HG03571 (cell line): ENCODE results near the gene GLYR1.
A peak's percentile ranks its signal among the peaks of the same experiment; 100 is the strongest.
"Not testable (repeated sequence)": the region's sequence is repeated elsewhere in the genome, so short reads cannot be mapped to it uniquely, and the experiment has no call there.

ENCODE experiments used
- ATAC-seq: cut with Tn5 transposase; IDR thresholded peaks from one replicate; pipeline ENCODE4 v1.9.1; 2021; ENCODE audit not compliant: unreplicated experiment

The GLYR1 gene

DNA sequence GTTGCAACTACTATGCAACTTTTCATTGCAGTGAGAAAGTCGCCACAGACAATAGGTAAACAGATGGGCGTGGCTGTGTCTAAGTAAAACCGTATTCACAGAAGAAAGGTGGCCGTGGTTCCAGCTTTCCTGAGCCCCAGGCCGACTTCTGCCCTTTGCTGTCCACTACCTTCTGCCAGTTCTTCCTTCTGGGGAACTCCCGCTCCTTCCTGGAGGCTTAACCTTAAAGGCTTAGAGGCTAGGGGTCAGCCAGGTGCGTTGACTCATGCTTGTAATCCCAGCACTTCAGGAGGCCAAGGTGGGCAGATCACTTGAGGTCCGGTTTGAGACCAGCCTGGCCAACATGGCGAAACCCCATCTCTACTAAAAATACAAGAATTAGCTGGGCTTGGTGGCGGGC, 56.8 kb downstream of the GLYR1 start:
- no peak for ATAC-seq

DNA sequence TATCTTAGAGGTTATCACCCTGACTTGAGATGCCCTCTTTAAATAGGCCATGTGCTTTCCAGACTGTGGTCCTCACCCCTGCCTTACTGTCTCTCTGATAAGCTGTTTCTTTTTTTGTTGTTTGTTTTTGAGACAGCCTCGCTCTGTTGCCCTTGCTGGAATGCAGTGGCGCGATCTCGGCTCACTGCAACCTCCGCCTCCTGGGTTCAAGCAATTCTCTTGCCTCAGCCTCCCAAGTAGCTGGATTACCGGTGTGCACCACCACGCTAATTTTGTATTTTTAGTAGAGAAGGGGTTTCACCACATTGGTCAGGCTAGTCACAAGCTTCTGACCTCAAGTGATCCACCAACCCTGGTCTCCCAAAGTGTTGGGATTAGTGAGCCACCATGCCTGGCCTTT, 58.2 kb downstream of the GLYR1 start:
- ATAC-seq = no peak

DNA sequence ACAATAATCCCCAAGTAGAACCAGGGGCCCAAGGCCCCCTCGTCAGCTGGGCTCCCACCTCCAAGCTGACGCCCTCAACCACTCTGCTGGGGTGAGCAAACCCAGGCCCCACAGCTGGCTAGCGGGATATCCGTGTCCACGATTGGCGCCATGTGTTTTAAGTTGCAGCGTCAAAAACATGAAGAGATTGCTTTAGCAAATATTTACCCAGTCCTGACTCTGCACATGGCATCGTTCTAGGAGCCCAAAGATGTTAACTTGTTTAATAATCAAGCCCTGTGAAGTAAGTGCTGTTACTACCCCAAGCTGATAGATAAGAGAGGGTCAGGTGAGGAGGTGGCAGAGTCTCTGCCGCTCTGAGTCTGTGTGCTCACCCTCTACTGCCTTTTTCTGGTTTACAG, 58.6 kb downstream of the GLYR1 start:
- ATAC-seq = no peak

GRCh38 chr16:4787627-4788482, 59.2 kb downstream of the GLYR1 start, which contains the start of gene SEPTIN12:
Gene SEPTIN12, minus strand, starts transcription at chr16:4788345. Its CDS starts 700 bp downstream, at chr16:4787645.
- no peak for ATAC-seq

- ATAC-seq = no peak
Observed at GRCh38 chr16:4787068-4787467, 60.0 kb downstream of the GLYR1 start.

DNA sequence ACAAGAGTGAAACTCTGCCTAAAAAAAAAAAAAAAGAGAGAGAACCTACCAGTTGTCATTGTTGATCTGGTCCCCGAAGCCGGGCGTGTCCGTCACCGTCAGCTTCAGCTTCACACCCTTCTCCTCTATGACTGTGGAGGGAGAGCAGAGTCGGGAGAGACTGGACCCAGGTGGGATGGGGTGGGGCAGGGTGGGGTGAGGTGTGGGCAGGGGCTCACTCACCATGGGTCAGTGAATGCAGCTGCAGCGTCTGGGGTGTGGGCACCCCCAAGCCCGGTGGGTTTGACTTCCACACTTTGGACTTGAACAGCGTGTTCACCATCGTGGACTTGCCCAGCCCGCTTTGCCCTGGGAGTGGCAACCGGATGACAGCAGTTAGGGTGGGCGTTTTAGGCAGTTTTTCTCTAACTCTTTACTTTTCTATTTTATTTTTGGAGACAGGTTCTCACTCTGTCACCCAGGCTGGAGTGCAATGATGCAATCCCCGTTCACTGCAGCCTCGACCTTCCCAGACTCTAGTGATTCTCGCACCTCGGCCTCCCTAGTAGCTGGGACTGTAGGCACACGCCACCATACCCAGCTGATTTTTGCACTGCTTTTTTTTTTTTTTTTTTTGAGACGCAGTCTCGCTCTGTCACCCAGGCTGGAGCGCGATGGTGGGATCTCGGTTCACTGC, 61.2 kb downstream of the GLYR1 start:
- ATAC-seq = no peak

- not testable (repeated sequence) for ATAC-seq
Observed at GRCh38 chr16:4784444-4784987, 62.6 kb downstream of the GLYR1 start.

DNA sequence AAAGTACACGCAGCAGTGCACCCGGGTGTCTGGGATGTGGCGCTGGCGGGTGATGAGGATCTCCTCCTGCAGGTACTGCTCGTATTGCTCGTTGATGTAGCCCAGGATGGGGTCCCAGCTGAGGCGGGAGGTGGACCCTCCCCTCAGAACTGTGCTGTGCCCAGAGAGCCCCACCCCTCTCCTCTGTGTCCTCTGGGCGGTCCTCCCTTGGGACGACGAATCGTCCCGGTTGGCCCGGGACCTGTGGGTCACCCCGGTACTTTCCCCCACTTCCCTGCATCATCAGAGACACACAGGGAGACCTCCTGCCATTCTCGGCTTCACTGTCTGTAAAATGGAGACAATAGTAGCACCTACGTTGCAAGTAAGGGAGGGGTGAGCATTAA, 63.1 kb downstream of the GLYR1 start:
- no peak for ATAC-seq

DNA sequence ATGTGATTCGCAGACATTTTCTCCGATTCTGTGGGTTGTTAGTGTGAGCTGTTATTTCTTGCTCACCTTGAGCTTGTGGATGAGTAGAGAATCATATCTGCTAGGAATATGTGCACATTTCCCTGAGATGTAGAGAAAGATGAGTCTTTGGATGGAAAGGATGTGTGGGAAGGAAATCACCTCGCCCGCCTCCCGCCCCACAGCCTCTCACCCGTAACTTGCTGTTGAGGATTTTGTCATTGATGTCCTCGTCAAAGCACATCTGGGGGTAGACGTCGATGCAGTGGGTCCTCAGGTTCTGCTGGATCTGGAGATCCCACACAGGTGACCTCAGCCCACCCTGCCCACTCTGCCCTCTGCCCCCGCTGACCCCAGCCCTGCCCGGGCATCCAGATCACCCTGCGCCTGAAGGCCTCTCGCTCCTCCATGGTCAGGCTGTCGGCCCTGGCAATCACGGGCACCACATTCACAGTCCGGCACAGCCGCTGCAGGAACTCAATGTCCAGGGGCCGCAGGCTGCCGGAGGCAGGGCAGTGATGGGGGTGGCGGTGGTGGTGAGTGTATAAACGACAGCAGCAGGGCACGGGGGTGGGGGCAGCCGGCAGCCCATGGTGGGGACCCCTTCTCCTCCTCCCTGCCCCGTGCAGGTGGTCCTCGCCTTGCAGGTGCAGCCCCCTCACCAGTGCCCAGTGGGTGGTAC, 63.7 kb downstream of the GLYR1 start:
- ATAC-seq = no peak

DNA sequence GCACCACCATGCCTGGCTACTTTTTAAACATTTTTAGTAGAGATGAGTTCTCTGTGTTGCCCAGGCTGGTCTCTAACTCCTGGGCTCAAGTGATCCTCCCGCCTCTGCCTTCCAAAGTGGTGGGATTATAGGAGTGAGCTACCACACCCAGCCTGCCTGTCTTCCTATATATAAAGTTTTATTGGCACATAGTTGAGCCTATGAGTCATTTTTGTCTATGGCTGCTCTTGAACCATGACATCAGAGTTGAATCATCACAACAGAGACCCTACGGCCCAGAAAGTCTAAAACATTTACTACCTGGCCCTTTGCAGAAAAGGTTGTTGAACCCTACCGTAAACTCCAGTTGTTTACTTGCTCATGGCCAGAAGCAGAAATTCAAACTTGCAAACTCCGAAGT, 66.9 kb downstream of the GLYR1 start:
- no peak for ATAC-seq

GRCh38 chr16:4778050-4778392, 69.1 kb downstream of the GLYR1 start:
- no peak for ATAC-seq

GRCh38 chr16:4777339-4778049, 69.6 kb downstream of the GLYR1 start:
- ATAC-seq = no peak

DNA sequence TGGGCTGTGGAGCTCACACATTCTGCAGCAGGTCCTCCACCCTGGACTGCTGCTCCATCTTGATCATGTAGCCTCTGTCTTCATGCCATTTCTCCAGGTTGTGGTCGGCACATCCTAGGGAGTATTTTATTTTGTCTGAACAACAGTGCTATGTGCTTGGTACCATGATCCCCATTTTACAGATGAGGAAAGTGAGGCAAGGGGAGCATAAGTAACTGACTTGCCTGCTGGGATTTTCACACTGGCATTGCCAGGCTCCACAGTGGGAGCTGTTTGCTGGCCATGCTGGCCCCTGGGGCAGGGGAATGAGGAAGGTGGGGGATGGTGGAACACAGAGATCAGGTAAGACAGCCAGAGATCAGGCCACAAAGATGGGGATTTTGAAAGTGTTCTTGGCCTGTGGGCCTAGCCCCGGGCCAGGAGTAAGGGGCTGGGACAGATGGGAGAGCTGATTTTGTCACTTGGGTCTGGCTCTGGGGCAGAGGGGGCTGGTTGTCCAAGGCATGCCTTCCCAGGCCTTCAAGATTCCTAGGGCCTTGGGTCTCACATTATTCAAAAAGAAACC, 70.9 kb downstream of the GLYR1 start:
- no peak for ATAC-seq

GRCh38 chr16:4775005-4775404, 72.1 kb downstream of the GLYR1 start:
- ATAC-seq = no peak

DNA sequence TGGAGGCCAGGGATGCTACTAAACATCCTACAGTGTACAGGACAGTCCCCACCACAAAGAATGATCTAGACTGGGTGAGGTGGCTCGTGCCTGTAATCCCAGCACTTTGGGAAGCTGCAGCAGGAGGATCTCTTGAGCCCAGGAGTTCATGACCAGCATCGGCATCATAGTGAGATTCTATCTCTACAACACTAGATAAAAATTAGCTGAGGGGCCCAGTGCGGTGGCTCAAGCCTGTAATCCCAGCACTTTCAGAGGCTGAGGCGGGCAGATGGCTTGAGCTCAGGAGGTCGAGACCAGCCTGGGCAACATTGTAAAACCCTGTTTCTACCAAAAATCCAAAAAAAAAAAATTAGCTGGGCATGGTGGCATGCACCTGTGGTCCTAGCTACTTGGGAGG, 74.7 kb downstream of the GLYR1 start:
- ATAC-seq = no peak

- no peak for ATAC-seq
Observed at GRCh38 chr16:4771646-4772045, 75.4 kb downstream of the GLYR1 start.

- ATAC-seq = no peak
Observed at GRCh38 chr16:4769306-4769638, 77.8 kb downstream of the GLYR1 start.

GRCh38 chr16:4768549-4769305, 78.4 kb downstream of the GLYR1 start:
- peak; percentile 54 for ATAC-seq

DNA sequence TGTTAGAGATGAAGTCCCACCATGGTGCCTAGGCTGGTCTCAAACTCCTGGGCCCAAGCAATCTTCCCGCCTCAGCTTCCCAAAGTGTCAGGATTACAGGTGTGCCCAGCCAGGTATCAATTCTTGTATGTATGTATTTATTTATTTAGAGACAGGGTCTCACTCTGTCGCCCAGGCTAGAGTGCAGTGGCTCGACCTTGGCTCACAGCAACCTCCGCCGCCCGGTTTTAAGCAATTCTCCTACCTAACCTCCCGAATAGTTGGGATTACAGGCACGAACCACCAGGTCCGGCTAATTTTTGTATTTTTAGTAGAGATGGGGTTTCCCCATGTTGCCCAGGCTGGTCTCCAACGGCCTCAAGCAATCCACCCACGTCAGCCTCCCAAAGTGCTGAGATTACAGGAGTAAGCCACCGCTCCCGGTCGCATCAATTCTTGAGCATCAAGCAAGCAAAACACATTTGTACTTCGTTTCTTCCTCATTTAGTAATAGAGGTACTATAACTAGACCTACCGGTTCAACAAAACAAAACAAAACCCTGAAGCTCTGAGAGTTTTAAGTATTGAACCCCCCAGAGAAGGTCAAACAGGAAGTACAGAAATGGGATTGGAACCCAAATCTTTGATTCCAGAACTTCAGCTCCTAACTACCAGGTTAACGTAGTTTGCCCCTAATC, 79.1 kb downstream of the GLYR1 start:
- ATAC-seq = no peak
